RCC 7860 (cell line): ENCODE data around the gene OR7C2.
"Not testable (repeated sequence)": the region's sequence is repeated elsewhere in the genome, so short reads cannot be mapped to it uniquely, and the experiment has no call there.

ENCODE experiments used
- DNase-seq: peaks from one replicate; pipeline ENCODE4 v3.0.0-alpha.2; 2015; ENCODE audit warnings: low spot score
- FAIRE-seq: peaks from 2 replicates; lab custom pipeline; 2012; peaks lifted over from hg19 to GRCh38; lab: Jason Lieb, UNC

Gene OR7C2

DNA sequence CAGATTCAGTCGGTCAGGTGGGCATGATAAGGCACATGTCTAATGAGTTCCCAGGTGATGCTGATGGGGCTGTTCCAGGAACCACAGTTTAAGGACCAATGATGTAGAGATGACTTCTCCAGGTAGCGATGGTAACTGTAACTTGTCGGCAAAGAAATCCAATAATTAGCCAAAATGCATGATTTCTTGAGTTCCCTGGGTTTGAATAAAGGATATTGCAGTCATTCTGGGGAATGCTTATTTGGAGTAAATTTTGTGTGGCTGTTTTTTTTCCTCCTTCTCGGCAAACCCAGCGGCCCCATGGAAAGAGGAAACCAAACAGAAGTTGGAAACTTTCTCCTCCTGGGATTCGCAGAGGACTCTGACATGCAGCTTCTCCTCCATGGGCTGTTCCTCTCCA lies at the start of gene OR7C2:
Gene OR7C2 (plus strand): TSS at position 301 of the 400 bp plus-strand sequence. CDS start 0 bp downstream, at position 301.
- no peak for FAIRE-seq
- DNase-seq = no peak

DNA sequence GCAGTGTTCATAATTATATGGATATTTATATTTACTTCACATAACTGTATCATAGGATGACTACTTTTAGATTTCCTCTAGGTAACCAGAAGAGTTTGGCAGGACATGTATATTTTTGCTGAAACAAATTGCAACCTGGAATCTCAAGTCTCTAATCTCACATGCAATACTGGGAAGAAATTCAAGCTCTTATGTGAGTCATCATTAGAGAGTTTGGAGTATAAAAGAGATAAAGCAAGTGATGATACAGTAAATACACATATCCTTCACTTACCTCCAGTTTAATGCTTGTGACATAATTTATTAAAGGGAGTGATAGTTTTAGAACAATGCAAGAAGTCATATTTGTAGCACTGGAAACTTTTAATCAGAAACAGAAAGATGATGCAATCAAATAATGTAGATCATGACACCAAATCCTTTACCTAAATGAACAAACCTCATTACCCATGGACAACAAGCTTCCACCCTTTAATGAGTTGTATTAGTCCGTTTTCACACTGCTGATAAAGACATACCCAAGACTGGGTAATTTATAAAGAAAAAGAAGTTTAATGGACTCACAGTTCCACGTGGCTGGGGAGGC lies 39.5 kb upstream of the OR7C2 start:
- no peak for FAIRE-seq
- no peak for DNase-seq

DNA sequence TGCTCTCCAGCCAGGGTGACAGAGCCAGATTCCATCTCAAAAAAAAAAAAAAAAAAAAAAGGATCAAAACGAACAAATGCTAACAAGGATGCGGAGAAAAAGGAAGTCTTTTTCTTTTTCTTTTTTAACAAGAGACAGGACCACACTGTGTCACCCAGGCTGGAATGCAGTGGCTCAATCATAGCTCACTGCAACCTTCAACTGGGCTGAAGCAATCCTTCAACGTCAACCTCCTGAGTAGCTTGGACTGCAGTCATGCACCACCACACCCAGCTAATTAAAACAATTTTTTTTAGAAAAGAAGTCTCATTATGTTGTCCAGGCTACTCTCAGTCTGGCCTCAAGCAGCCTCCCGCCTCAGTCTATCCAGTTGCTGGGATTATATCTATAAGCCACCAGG lies 34.6 kb upstream of the OR7C2 start:
- DNase-seq (no peak), FAIRE-seq (no peak)

DNA sequence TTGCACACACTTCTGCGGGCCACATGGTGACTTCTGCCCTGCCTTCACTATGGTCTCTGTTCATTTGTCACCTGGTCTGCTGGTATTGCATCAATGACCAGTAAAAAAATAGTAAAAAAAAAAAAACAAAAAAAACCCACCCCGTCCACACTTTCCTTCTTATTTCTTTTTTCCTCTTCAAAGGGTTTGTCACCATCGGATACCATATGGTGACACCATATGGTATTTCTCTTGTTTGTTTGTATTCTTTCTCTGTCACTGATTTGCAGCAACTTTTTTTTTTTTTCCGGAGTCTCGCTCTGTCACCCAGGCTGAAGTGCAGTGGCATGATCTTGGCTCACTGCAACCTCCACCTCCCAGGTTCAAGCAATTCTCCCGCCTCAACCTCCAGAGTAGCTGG lies 26.2 kb upstream of the OR7C2 start:
- FAIRE-seq (no peak), DNase-seq (no peak)

DNA sequence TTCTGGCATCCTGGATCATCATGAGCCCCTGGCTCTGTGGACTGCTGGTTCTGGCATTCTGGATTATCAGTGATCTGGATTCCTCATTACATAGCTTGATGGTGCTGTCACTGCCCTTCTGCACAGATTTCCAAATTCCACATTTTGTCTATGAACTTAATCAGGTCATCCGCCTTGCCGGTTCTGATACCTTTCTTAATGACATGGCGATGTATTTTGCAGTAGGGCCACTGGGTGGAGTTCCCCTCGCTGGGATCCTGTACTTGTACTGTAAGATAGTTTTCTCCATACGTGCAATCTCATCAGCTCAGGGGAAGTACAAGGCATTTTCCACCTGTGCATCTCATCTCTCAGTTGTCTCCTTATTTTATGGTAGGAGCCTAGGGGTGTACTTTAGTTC lies 24.4 kb upstream of the OR7C2 start:
- FAIRE-seq = no peak
- DNase-seq = no peak

DNA sequence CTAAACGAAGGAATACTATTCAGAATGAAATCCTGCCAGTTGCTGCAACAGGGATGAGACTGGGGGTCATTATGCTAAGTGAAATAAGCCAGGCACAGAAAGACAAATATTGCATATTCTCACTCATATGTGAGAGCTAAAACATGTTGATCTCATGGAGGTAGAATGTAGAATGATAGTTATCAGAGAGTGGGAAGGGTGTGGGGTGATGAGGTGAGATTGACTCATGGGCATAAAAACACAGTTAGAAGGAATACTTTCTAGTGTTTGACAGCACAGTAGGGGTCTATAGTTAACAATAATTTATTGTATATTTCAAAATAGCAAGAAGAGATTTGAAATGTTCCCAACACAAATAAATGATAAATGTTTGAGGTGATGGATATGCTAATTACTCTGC lies 7.8 kb upstream of the OR7C2 start:
- DNase-seq = no peak
- FAIRE-seq = no peak

DNA sequence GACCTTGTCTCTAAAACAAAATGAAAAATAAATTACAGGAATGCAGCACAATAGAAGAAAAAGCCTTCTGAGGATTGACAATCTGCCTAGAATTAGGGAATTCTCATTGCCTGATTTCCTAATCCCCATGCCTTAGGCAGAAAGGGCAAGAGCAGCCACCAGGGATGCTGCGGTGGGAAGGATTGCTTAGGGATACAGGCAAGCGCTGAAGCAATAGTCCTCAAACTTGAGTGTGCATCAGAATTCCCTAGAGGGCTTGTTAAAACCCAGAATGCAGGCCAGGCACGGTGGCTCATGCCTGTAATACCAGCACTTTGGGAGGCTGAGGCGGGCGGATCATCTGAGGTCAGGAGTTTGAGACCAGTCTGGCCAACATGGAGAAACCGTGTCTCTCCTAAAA lies 1.0 kb upstream of the OR7C2 start:
- FAIRE-seq (no peak), DNase-seq (no peak)

DNA sequence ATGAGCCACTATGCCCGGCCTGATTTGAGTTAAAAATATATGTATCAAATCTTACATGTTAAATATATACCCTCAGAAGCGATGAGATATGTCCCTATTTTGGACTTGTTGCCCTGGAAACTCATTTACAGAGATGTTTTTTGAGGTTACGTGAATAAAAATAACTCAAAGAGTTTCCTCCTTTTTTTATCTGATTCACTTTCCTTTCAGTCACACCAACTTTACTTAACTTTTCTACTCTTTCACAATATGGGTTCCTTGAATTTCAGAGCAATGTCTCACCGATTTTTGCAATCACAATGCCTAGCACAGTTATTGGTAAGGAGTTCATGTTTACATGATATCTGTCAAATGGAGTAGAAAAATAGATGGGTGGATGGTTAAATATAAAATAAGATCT lies 2.3 kb downstream of the OR7C2 start:
- DNase-seq (no peak), FAIRE-seq (no peak)

DNA sequence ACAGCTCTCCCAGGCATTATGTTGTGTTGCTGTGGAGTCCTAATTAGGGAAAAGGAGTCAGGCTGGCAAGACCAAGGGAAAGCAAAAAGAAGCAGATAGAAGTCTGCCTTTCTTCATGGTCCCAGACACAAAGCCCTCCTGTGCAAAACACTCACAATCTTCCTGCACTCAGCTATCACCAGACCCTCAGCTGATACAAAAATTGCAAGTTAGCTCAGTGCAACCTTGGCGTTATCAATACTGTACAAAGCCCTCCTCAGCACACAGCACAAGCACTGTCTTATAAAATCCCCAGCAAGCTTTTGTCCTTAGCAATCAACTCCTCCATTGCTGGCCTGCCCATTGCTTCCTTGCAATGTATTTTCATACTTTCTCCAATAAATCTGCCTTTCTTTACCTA lies 3.2 kb downstream of the OR7C2 start:
- DNase-seq (no peak), FAIRE-seq (no peak)

DNA sequence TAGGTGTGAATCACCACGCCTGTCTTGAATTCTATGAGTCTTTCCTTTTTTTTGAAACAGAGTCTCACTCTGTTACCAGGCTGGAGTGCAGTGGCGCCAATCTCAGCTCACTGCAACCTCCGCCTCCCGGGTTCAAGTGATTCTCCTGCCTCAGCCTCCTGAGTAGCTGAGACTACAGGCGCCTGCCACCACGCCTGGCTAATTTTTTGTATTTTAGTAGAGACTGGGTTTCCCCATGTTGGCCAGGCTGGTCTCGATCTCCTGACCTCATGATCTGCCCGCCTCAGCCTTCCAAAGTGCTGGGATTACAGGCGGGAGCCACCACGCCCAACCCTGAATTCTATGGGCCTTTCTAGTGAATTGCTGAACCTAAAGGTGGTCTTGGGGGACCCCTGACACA lies 8.1 kb downstream of the OR7C2 start:
- not testable (repeated sequence) for DNase-seq, FAIRE-seq

DNA sequence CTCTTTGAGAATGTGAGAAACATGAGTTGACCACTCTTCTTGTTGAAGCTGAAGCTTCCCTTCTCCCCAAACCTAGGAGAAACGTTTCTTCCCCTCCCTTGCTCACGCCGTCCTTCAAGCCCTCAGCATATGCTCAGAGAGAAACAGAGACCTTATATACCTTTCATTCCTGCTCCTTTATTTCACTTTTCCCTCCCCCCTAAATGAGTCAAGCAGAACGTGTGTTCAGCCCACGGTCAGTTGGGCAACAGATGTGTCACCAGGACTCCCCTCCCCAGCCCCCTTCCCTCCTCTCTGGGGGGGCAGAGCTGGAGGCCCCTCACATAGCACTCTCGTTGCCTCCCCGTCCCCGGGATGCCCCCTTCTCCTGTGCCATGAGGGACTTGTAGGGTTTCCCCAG lies 8.6 kb downstream of the OR7C2 start:
- FAIRE-seq (no peak), DNase-seq (no peak)

DNA sequence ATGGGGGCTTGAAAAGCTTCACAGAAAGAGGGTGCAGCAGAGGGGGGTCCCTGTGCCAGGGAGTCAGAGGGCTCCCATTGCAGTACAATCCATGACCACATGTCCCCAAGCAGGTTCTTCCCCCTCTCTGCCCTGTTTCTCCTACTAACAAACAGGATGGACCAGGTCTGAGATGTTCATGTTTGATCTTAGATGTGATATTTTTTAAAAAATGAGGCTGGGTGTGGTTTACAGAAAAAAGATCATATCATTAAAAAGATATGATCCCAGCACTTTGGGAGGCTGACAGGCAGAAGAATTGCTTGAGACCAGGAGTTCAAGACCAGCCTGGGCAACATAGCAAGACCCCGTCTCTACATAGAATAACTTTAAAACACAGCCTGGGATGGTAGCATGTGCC lies 9.1 kb downstream of the OR7C2 start:
- no peak for DNase-seq
- FAIRE-seq = no peak

DNA sequence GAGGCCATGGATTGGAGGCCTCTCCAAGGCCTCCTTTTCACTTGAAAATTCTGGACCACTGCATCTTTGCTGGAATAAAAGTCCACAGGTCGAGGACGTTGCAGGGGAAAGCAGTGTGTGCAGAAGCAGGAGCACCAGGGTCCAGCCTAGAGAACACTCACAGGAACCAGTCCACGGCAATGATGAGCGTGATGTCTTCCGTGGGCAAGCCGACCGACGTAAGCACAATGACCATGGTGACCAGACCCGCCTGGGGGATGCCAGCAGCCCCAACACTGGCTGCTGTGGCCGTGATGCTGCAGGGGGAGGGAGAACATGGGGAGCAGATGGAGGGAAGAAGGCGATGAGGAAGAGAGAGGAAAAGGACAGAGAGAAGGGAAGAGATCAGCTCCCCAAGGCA lies 11.5 kb downstream of the OR7C2 start:
- FAIRE-seq (no peak), DNase-seq (no peak)

DNA sequence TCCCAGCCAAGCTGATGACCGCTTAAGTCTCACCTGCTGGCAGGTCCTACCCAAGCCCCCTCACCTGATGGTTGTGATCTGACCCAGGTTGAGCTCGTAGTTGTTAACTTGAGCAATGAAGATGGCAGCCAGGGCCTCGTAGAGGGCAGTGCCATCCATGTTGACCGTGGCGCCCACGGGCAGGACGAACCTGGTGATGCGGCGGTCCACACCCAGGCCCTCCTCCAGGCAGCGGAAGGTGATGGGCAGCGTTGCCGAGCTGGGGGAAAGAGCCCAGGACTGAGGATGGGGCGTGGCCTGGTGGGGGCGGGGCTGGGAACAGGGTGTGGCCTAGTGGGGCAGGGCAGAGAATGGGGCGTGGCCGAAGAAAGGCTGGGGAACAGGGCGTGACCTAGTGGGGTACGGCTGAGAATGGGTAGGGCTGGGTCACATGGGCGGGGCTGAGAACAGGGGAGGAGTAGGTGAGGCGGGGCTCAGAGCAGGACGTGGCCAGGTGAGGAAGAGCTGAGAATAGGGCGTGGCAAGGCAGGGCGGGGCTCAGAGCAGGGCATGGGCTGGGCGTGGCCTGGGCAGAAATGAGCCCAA lies 12.9 kb downstream of the OR7C2 start:
- no peak for DNase-seq
- FAIRE-seq = no peak

DNA sequence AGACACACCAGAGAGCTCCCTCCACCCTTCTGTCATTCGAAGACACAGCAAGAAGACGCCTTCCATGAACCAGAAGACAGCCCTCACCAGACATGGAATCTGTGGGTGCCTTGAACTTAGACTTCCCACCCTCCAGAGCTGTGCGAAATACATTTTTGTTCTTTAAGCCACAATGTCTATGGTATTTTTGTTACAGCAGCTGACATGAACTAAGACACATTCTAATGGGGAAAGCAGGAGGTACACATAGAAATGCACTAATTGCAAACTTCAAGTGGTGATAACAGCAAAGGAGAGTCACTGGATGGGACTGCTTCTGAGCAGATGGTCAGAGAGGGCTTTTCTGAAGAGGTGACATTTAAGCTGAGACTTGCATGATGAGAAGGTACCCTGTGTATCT lies 16.2 kb downstream of the OR7C2 start:
- no peak for DNase-seq
- no peak for FAIRE-seq

DNA sequence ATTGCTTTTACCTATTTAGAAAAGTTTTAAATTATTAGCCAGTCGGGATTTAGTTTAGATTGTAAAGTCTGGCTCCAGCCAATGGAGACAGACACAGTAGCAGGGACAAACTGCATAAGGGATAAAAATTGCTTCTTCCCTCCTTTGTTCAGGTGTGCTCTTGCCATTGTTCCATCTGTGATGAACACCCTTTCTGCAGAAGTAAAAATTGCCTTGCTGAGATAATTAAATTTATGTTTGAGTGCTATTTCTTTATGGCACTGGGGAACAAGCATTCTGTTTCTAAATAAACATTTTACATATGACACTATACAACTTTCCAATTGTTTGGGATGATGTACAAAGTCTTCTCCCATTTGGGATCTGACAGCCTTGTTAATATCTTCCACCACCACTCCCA lies 18.0 kb downstream of the OR7C2 start:
- FAIRE-seq (no peak), DNase-seq (no peak)

DNA sequence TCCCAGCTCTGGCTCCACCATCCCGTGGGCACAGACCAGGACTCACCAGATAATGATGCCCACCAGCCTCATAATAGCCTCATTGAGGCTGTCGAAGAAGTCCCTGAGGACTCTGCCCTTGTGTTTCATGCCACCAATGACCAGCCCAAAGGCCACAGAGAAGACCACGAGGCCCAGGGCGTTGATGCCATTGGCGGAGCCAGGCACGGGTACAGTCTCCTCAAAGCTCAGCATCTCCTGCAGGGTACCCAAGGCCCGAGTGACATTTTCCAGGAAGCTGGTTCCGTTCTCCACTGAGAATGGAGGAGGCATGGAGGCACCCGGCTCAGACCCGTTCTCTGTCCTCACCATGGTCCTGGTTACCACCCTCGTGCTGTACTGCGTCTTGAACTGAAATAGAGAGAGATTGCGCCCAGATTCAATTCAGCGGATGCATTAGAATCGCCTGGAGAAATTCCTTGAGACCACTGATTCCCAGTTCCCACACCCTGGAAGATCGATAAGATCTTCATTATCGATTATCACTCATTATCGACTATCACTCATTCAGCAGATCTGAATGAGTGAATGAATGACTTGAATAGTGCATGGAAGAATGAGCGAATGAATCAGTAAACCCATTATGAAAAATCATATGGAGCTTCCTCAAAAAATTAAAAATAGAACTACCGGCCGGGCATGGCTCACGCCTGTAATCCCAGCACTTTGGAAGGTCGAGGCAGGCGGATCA lies 20.8 kb downstream of the OR7C2 start:
- FAIRE-seq (no peak), DNase-seq (no peak)

DNA sequence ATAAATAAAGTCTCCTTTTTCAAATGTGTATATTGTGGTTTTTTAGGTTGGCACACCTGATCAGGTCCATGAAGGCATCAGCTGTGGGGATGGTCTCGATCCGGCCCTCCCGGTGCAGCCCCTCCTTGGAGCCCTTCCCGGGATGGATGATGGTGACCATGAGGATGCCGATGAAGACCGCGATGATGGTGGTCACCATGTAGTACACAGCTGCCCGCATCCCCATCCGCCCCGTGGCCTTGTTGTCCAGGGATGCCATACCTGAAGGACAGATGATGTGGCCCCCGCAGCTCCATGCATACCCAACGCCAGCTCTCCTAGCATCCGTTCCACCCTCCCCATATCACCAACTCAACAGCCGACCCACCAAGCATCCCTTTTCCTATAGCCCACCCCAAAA lies 27.0 kb downstream of the OR7C2 start:
- FAIRE-seq (no peak), DNase-seq (no peak)

DNA sequence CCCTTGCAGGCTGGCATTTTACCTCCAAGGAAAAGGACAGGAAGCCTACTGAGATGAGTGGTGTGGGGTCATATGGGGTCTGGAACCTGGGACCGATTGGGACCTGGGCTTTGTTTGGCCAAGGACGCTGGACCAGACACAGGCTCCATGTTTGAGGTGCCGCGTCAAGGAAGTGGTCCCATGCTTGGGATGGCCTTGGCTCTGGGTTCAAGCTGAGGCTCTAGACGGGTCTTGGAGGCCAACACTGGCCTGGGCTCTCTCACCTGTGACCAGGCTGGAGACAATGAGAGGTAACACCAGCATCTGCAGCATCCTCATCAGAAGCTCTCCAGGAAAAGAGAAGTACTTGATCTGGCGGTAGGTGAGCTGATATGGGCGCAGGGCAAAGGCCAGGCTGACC lies 30.2 kb downstream of the OR7C2 start:
- no peak for FAIRE-seq
- no peak for DNase-seq

DNA sequence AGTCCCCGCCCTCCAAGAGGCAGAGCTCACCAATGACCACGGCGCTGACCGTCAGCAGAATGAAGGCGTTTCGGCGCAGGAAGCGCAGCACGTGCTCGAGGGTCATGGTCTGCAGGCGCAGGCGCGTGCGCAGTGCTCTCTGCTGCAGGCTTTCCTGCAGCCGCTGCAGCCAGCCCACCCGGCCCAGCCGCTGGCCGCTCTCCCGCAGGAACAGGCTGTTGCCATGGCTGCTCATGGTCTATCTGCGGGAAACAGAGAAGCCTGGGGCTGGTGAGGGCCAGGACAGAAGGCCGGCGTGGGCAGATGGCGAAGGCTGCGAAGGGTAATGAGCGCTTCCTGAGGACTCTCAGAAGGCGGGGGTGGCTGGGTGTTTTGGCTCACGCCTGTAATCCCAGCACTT lies 31.4 kb downstream of the OR7C2 start:
- no peak for DNase-seq
- FAIRE-seq = no peak

DNA sequence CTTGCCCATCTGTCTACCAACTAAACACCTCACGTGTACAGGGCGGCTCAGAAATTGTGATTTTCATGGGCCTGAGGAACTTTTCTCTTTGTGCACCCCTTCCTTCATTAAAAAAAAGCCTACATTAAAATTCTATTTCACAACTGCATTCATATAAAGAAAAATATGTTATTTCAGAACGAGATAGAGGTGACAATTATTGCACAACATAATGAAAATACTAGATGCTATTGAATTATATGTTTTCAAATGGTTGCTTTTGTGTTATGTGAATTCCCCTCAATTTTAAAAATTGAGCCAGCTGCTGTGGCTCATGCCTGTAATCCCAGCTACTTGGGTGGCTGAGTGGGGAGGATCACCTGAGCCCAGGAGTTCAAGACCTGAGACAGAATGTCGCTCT lies 33.2 kb downstream of the OR7C2 start:
- DNase-seq = no peak

DNA sequence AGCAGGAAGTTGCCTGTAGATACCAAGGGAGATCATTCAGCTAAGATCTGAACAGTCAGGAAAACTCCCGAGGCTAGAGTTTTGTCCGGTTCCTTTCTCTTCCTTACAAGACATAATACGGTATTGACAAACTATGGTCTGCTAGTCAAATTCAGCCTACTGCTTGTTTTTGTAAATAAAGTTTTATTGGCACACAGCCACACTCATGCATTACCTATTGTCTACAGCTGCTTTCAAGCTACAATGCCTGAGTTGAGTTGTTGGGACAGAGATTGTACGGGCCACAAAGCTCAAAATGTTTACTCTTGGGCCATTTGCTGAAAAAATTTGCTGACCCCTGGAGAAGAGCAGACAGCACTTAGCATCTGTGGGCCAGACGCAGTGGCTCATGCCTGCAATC lies 35.8 kb downstream of the OR7C2 start:
- no peak for FAIRE-seq

More for the DNA sequence above, 33.2 kb downstream of the OR7C2 start:
- no peak for FAIRE-seq

More for the DNA sequence above, 35.8 kb downstream of the OR7C2 start:
- DNase-seq = no peak
